DND-41 (cell line): ENCODE results near the gene LRRC28.

ENCODE experiments used
- CTCF ChIP-seq: IDR thresholded peaks from 2 replicates; pipeline ENCODE4 v1.5.1; 2012; ENCODE audit warnings: borderline replicate concordance, low read length, moderate library complexity, mild to moderate bottlenecking; ENCODE audit not compliant: poor library complexity, severe bottlenecking; ENCODE audit errors: extremely low read depth
- EZH2 ChIP-seq: IDR thresholded peaks from 3 replicates; pipeline ENCODE4 v1.6.1; 2012; ENCODE audit warnings: borderline replicate concordance, low read depth, mild to moderate bottlenecking, moderate library complexity, low read length, inconsistent platforms; ENCODE audit not compliant: severe bottlenecking

- TF ChIP-seq CTCF (no peak), EZH2 (no peak)
These were observed 5.9 kb downstream of the LRRC28 start for GRCh38 chr15:99257107-99257750.
